ENCODE results near the gene KHNYN.
A peak's percentile ranks its signal among the peaks of the same experiment; 100 is the strongest.
"Not testable (repeated sequence)": the region's sequence is repeated elsewhere in the genome, so short reads cannot be mapped to it uniquely, and the experiment has no call there.

Gene KHNYN

GRCh38 chr14:24438223-24439097, 8.7 kb downstream of the KHNYN start:
- H3K4me1 ChIP-seq (ENCODE audit: control insufficient read depth in 1 of 2, insufficient read depth in 2 of 2, low read length in 2 of 2) = peaks cover 24 to 27% of the 10 kb centered on the region in 2 donors
- no peak overlapping the region for H3K27ac ChIP-seq (ENCODE audit: low read depth, low read length)
- H3K36me3 ChIP-seq (ENCODE audit: control insufficient read depth in 1 of 2, insufficient read depth in 2 of 2, low read length in 2 of 2) = peaks cover 38 to 55% of the 10 kb centered on the region in 2 donors
- H3K9me3 ChIP-seq (ENCODE audit: control insufficient read depth in 1 of 2, low read length in 2 of 2) = no peaks in the 10 kb centered on the region
- no peaks in the 10 kb centered on the region for H3K27me3 ChIP-seq (ENCODE audit: control insufficient read depth in 1 of 2, insufficient read depth in 2 of 2, low read length in 2 of 2)
- H3K9ac ChIP-seq (ENCODE audit: low read depth in 1 of 2, low read length in 2 of 2) = no peak overlapping the region
- no peak overlapping the region for H3K4me3 ChIP-seq (ENCODE audit: low read depth in 1 of 2, low read length in 2 of 2)

GRCh38 chr14:24439257-24439656, 9.5 kb downstream of the KHNYN start:
- Histone ChIP-seq H3K36me3 (ENCODE audit: control insufficient read depth in 1 of 2, insufficient read depth in 2 of 2, low read length in 2 of 2) (peaks cover 36 to 48% of the 10 kb centered on the region in 2 donors), H3K4me3 (ENCODE audit: low read depth in 1 of 2, low read length in 2 of 2) (no peak overlapping the region), H3K9ac (ENCODE audit: low read depth in 1 of 2, low read length in 2 of 2) (no peak overlapping the region), H3K9me3 (ENCODE audit: control insufficient read depth in 1 of 2, low read length in 2 of 2) (no peaks in the 10 kb centered on the region), H3K27me3 (ENCODE audit: control insufficient read depth in 1 of 2, insufficient read depth in 2 of 2, low read length in 2 of 2) (no peaks in the 10 kb centered on the region), H3K4me1 (ENCODE audit: control insufficient read depth in 1 of 2, insufficient read depth in 2 of 2, low read length in 2 of 2) (peaks cover 26 to 29% of the 10 kb centered on the region in 2 donors), H3K27ac (ENCODE audit: low read depth, low read length) (no peak overlapping the region)

GRCh38 chr14:24439830-24440605, 10.3 kb downstream of the KHNYN start:
- H3K27ac ChIP-seq (ENCODE audit: low read depth, low read length) = no peak overlapping the region

GRCh38 chr14:24440606-24441399, 11.0 kb downstream of the KHNYN start:
- H3K9me3 ChIP-seq (ENCODE audit: control insufficient read depth in 1 of 2, low read length in 2 of 2) = no peaks in the 10 kb centered on the region
- no peaks in the 10 kb centered on the region for H3K27me3 ChIP-seq (ENCODE audit: control insufficient read depth in 1 of 2, insufficient read depth in 2 of 2, low read length in 2 of 2)
- peak overlapping the region in 1 of 2 donors; percentile 7 for H3K9ac ChIP-seq (ENCODE audit: low read depth in 1 of 2, low read length in 2 of 2)
- H3K27ac ChIP-seq (ENCODE audit: low read depth, low read length) = no peak overlapping the region
- peaks cover 26 to 29% of the 10 kb centered on the region in 2 donors for H3K4me1 ChIP-seq (ENCODE audit: control insufficient read depth in 1 of 2, insufficient read depth in 2 of 2, low read length in 2 of 2)
- no peak overlapping the region for H3K4me3 ChIP-seq (ENCODE audit: low read depth in 1 of 2, low read length in 2 of 2)
- H3K36me3 ChIP-seq (ENCODE audit: control insufficient read depth in 1 of 2, insufficient read depth in 2 of 2, low read length in 2 of 2) = peaks cover 35 to 47% of the 10 kb centered on the region in 2 donors

More at GRCh38 chr14:24439830-24440605, 10.3 kb downstream of the KHNYN start:
- Histone ChIP-seq H3K9me3 (ENCODE audit: control insufficient read depth in 1 of 2, low read length in 2 of 2) (no peaks in the 10 kb centered on the region), H3K4me3 (ENCODE audit: low read depth in 1 of 2, low read length in 2 of 2) (no peak overlapping the region), H3K9ac (ENCODE audit: low read depth in 1 of 2, low read length in 2 of 2) (no peak overlapping the region), H3K27me3 (ENCODE audit: control insufficient read depth in 1 of 2, insufficient read depth in 2 of 2, low read length in 2 of 2) (no peaks in the 10 kb centered on the region), H3K36me3 (ENCODE audit: control insufficient read depth in 1 of 2, insufficient read depth in 2 of 2, low read length in 2 of 2) (peaks cover 36 to 47% of the 10 kb centered on the region in 2 donors), H3K4me1 (ENCODE audit: control insufficient read depth in 1 of 2, insufficient read depth in 2 of 2, low read length in 2 of 2) (peaks cover 26 to 29% of the 10 kb centered on the region in 2 donors)

- Histone ChIP-seq H3K4me3 (ENCODE audit: low read depth in 1 of 2, low read length in 2 of 2) (peak overlapping the region; percentile 76 to 93), H3K27ac (ENCODE audit: low read depth, low read length) (no peak overlapping the region), H3K36me3 (ENCODE audit: control insufficient read depth in 1 of 2, insufficient read depth in 2 of 2, low read length in 2 of 2) (peaks cover 33 to 43% of the 10 kb centered on the region in 2 donors), H3K9me3 (ENCODE audit: control insufficient read depth in 1 of 2, low read length in 2 of 2) (no peaks in the 10 kb centered on the region), H3K27me3 (ENCODE audit: control insufficient read depth in 1 of 2, insufficient read depth in 2 of 2, low read length in 2 of 2) (no peaks in the 10 kb centered on the region), H3K4me1 (ENCODE audit: control insufficient read depth in 1 of 2, insufficient read depth in 2 of 2, low read length in 2 of 2) (peaks cover 26 to 29% of the 10 kb centered on the region in 2 donors), H3K9ac (ENCODE audit: low read depth in 1 of 2, low read length in 2 of 2) (peak overlapping the region; percentile 7 to 99)
These were observed 11.7 kb downstream of the KHNYN start for GRCh38 chr14:24441485-24441884.

- Histone ChIP-seq H3K27ac (ENCODE audit: low read depth, low read length) (peak overlapping the region; percentile 99), H3K4me1 (ENCODE audit: control insufficient read depth in 1 of 2, insufficient read depth in 2 of 2, low read length in 2 of 2) (peaks cover 26 to 28% of the 10 kb centered on the region in 2 donors)
These were observed 12.1 kb downstream of the KHNYN start for GRCh38 chr14:24441904-24442239.

GRCh38 chr14:24442240-24443052, 12.7 kb downstream of the KHNYN start, which contains the start of gene SDR39U1:
Gene SDR39U1, minus strand, starts transcription at chr14:24442776. Its CDS starts 7 bp downstream, at chr14:24442769.
- Histone ChIP-seq H3K4me3 (ENCODE audit: low read depth in 1 of 2, low read length in 2 of 2) (peak within 1 kb of the TSS; percentile 76 to 93), H3K9ac (ENCODE audit: low read depth in 1 of 2, low read length in 2 of 2) (peak within 1 kb of the TSS; percentile 98 to 99), H3K27ac (ENCODE audit: low read depth, low read length) (peak within 1 kb of the TSS; percentile 99), H3K36me3 (ENCODE audit: control insufficient read depth in 1 of 2, insufficient read depth in 2 of 2, low read length in 2 of 2) (peaks cover 26 to 33% of the 10 kb centered on the region in 2 donors), H3K27me3 (ENCODE audit: control insufficient read depth in 1 of 2, insufficient read depth in 2 of 2, low read length in 2 of 2) (no peaks in the 10 kb centered on the region), H3K9me3 (ENCODE audit: control insufficient read depth in 1 of 2, low read length in 2 of 2) (no peaks in the 10 kb centered on the region), H3K4me1 (ENCODE audit: control insufficient read depth in 1 of 2, insufficient read depth in 2 of 2, low read length in 2 of 2) (peaks cover 22 to 24% of the 10 kb centered on the region in 2 donors)

More at GRCh38 chr14:24441904-24442239, 12.1 kb downstream of the KHNYN start:
- H3K4me3 ChIP-seq (ENCODE audit: low read depth in 1 of 2, low read length in 2 of 2) = peak overlapping the region; percentile 76 to 93
- H3K27me3 ChIP-seq (ENCODE audit: control insufficient read depth in 1 of 2, insufficient read depth in 2 of 2, low read length in 2 of 2) = no peaks in the 10 kb centered on the region
- peak overlapping the region; percentile 98 to 99 for H3K9ac ChIP-seq (ENCODE audit: low read depth in 1 of 2, low read length in 2 of 2)
- peaks cover 32 to 39% of the 10 kb centered on the region in 2 donors for H3K36me3 ChIP-seq (ENCODE audit: control insufficient read depth in 1 of 2, insufficient read depth in 2 of 2, low read length in 2 of 2)
- H3K9me3 ChIP-seq (ENCODE audit: control insufficient read depth in 1 of 2, low read length in 2 of 2) = no peaks in the 10 kb centered on the region

GRCh38 chr14:24443053-24443665, 13.4 kb downstream of the KHNYN start:
- H3K9ac ChIP-seq (ENCODE audit: low read depth in 1 of 2, low read length in 2 of 2) = peak overlapping the region; percentile 65 to 99
- peaks cover 21 to 22% of the 10 kb centered on the region in 2 donors for H3K4me1 ChIP-seq (ENCODE audit: control insufficient read depth in 1 of 2, insufficient read depth in 2 of 2, low read length in 2 of 2)
- peak overlapping the region; percentile 76 to 88 for H3K4me3 ChIP-seq (ENCODE audit: low read depth in 1 of 2, low read length in 2 of 2)
- H3K36me3 ChIP-seq (ENCODE audit: control insufficient read depth in 1 of 2, insufficient read depth in 2 of 2, low read length in 2 of 2) = peaks cover 19 to 26% of the 10 kb centered on the region in 2 donors
- no peaks in the 10 kb centered on the region for H3K27me3 ChIP-seq (ENCODE audit: control insufficient read depth in 1 of 2, insufficient read depth in 2 of 2, low read length in 2 of 2)
- H3K27ac ChIP-seq (ENCODE audit: low read depth, low read length) = peak overlapping the region; percentile 99
- H3K9me3 ChIP-seq (ENCODE audit: control insufficient read depth in 1 of 2, low read length in 2 of 2) = no peaks in the 10 kb centered on the region

- H3K9me3 ChIP-seq (ENCODE audit: control insufficient read depth in 1 of 2, low read length in 2 of 2); H3K4me3 ChIP-seq (ENCODE audit: low read depth in 1 of 2, low read length in 2 of 2); H3K36me3 ChIP-seq (ENCODE audit: control insufficient read depth in 1 of 2, insufficient read depth in 2 of 2, low read length in 2 of 2); H3K4me1 ChIP-seq (ENCODE audit: control insufficient read depth in 1 of 2, insufficient read depth in 2 of 2, low read length in 2 of 2); H3K9ac ChIP-seq (ENCODE audit: low read depth in 1 of 2, low read length in 2 of 2); H3K27ac ChIP-seq (ENCODE audit: low read depth, low read length); H3K27me3 ChIP-seq (ENCODE audit: control insufficient read depth in 1 of 2, insufficient read depth in 2 of 2, low read length in 2 of 2): not testable (repeated sequence)
These were observed 21.1 kb downstream of the KHNYN start for GRCh38 chr14:24450828-24451227.

Data from duodenal mucosa (tissue), 2 donors.